Progenitor cell of endocrine pancreas (in vitro differentiated cells): ENCODE data around the gene PRKRA. TPM values are rescaled to one million over a fixed set of nuclear protein-coding genes. Genes with fewer than 3 reads are reported as not detected.

Source experiments
- DNase-seq: peaks from one replicate; pipeline ENCODE4 v3.0.0; 2021; ENCODE audit warnings: low spot score; ENCODE audit not compliant: unreplicated experiment
- H3K27ac Mint-ChIP-seq: 2 replicates; pipeline ENCODE4 v1.8.0; 2021; ENCODE audit warnings: mild to moderate bottlenecking, moderate library complexity, mixed read lengths
- H3K27me3 Mint-ChIP-seq: 2 replicates; pipeline ENCODE4 v1.8.0; 2021; ENCODE audit warnings: mixed read lengths
- H3K36me3 Mint-ChIP-seq: 2 replicates; pipeline ENCODE4 v1.8.0; 2022; ENCODE audit warnings: mixed read lengths; ENCODE audit not compliant: insufficient read depth
- H3K4me1 Mint-ChIP-seq: 2 replicates; pipeline ENCODE4 v1.8.0; 2021; ENCODE audit warnings: low read depth, mixed read lengths
- H3K4me3 Mint-ChIP-seq: 2 replicates; pipeline ENCODE4 v1.8.0; 2021; ENCODE audit warnings: low read depth, mild to moderate bottlenecking, moderate library complexity, mixed read lengths
- H3K9me3 Mint-ChIP-seq: 2 replicates; pipeline ENCODE4 v1.8.0; 2021; ENCODE audit warnings: low read depth, mixed read lengths
- total RNA-seq: library from RNA; stranded (reverse); gene quantifications from 2 replicates; pipeline ENCODE4 v1.2.1, GENCODE V29; 2021
- TF ChIP-seq, protein P1 (sequence below): fragments of 200-600 bp; sonication (generic); IDR thresholded peaks from one replicate; pipeline ENCODE4 v1.5.0; 2021; ENCODE audit warnings: antibody characterized with exemption, mild to moderate bottlenecking; ENCODE audit not compliant: unreplicated experiment

The PRKRA gene
- total RNA-seq, 1 donor from 2014 or later = 92.1 TPM

DNA sequence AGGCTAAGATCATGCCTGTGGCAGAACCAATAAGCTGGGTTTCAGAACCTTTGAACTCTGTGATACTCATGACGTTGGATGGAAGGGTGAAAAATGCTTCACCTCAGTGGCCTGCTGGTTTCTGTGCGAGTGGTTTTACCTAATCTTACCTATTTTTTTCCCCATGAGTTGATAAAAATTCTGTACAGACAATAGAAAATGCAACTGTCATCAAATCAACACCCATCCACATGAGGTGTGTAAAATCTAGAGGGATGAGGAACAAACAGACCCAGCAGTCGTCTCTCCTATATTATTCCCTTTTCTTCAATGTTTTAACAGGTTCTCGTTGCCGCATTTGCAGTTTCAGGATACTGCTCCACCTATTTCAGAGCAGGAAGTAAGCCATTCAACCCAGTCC lies 67.3 kb downstream of the PRKRA start:
- no peaks in the 10 kb centered on the region for H3K27me3 Mint-ChIP-seq
- no peak for DNase-seq
- no peak overlapping the region for H3K4me3 Mint-ChIP-seq
- TF ChIP-seq, protein P1, sequence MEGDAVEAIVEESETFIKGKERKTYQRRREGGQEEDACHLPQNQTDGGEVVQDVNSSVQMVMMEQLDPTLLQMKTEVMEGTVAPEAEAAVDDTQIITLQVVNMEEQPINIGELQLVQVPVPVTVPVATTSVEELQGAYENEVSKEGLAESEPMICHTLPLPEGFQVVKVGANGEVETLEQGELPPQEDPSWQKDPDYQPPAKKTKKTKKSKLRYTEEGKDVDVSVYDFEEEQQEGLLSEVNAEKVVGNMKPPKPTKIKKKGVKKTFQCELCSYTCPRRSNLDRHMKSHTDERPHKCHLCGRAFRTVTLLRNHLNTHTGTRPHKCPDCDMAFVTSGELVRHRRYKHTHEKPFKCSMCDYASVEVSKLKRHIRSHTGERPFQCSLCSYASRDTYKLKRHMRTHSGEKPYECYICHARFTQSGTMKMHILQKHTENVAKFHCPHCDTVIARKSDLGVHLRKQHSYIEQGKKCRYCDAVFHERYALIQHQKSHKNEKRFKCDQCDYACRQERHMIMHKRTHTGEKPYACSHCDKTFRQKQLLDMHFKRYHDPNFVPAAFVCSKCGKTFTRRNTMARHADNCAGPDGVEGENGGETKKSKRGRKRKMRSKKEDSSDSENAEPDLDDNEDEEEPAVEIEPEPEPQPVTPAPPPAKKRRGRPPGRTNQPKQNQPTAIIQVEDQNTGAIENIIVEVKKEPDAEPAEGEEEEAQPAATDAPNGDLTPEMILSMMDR = no peak
- H3K27ac Mint-ChIP-seq = no peak overlapping the region
- no peaks in the 10 kb centered on the region for H3K36me3 Mint-ChIP-seq
- peaks cover 1% of the 10 kb centered on the region for H3K4me1 Mint-ChIP-seq
- no peaks in the 10 kb centered on the region for H3K9me3 Mint-ChIP-seq

Other genes with a start within 250 kb of the PRKRA start
- gene PJVK, start 203 bp upstream of the PRKRA start, total RNA-seq = 7.7 and 9.2 TPM in 2 replicates
- gene FKBP7, start 27.4 kb upstream of the PRKRA start, total RNA-seq = 14.0 and 15.8 TPM in 2 replicates
- gene PLEKHA3, start 29.3 kb upstream of the PRKRA start, total RNA-seq = 28.2 and 31.0 TPM in 2 replicates